MM.1S (cell line): ENCODE measurements around the gene KDELR1.
A peak's percentile ranks its signal among the peaks of the same experiment; 100 is the strongest.

ENCODE experiments used
- DNase-seq: peaks from one replicate; pipeline ENCODE4 v3.0.0-alpha.2; 2015
- H2AFZ ChIP-seq: fragments of 300-600 bp; sonication (generic); 2 replicates; pipeline ENCODE4 v1.6.0; 2016; ENCODE audit warnings: antibody characterized with exemption, low read length
- H3F3A ChIP-seq: fragments of 300-600 bp; sonication (generic); 2 replicates; pipeline ENCODE4 v1.6.1; 2016; ENCODE audit warnings: mild to moderate bottlenecking, antibody characterized with exemption, low read length, moderate library complexity, mixed read lengths; ENCODE audit not compliant: insufficient read depth
- H3K27ac ChIP-seq: fragments of 300-600 bp; sonication (generic); 2 replicates; pipeline ENCODE4 v1.5.1; 2016; ENCODE audit warnings: mild to moderate bottlenecking, low read length
- H3K27me3 ChIP-seq: fragments of 300-600 bp; sonication (generic); replicated peaks from 2 replicates; pipeline ENCODE4 v1.6.0; 2016; ENCODE audit warnings: low read length; ENCODE audit not compliant: insufficient read depth
- H3K36me3 ChIP-seq: fragments of 300-600 bp; sonication (generic); replicated peaks from 2 replicates; pipeline ENCODE4 v1.6.1; 2016; ENCODE audit warnings: mild to moderate bottlenecking, low read length, mixed read lengths; ENCODE audit not compliant: insufficient read depth
- H3K4me1 ChIP-seq: fragments of 300-600 bp; sonication (generic); 2 replicates; pipeline ENCODE4 v1.6.1; 2016; ENCODE audit warnings: low read length, mixed read lengths
- H3K4me2 ChIP-seq: fragments of 300-600 bp; sonication (generic); 2 replicates; pipeline ENCODE4 v1.6.0; 2016; ENCODE audit warnings: low read depth, low read length
- H3K4me3 ChIP-seq: fragments of 300-600 bp; sonication (generic); 2 replicates; pipeline ENCODE4 v1.5.1; 2016; ENCODE audit warnings: low read length, mixed read lengths
- H3K79me2 ChIP-seq: fragments of 300-600 bp; sonication (generic); 2 replicates; pipeline ENCODE4 v1.6.1; 2016; ENCODE audit warnings: mixed run types, low read length, mixed read lengths
- H3K9ac ChIP-seq: fragments of 300-600 bp; sonication (generic); 2 replicates; pipeline ENCODE4 v1.6.1; 2016; ENCODE audit warnings: low read length, mixed read lengths
- H3K9me2 ChIP-seq: fragments of 300-600 bp; sonication (generic); replicated peaks from 2 replicates; pipeline ENCODE4 v1.6.1; 2016; ENCODE audit warnings: mild to moderate bottlenecking, low read length, mixed read lengths; ENCODE audit not compliant: insufficient read depth
- H3K9me3 ChIP-seq: fragments of 300-600 bp; sonication (generic); replicated peaks from 2 replicates; pipeline ENCODE4 v1.6.1; 2016; ENCODE audit warnings: mild to moderate bottlenecking, low read length, mixed read lengths; ENCODE audit not compliant: insufficient read depth
- H4K20me1 ChIP-seq: fragments of 300-600 bp; sonication (generic); 2 replicates; pipeline ENCODE4 v1.6.1; 2016; ENCODE audit warnings: mild to moderate bottlenecking, low read length, moderate library complexity, mixed read lengths; ENCODE audit not compliant: insufficient read depth
- CTCF ChIP-seq: fragments of 300-600 bp; sonication (generic); IDR thresholded peaks from 2 replicates; pipeline ENCODE4 v1.5.1; 2016; ENCODE audit warnings: antibody characterized with exemption, low read length, mixed read lengths
- EZH2 ChIP-seq: fragments of 300-600 bp; sonication (generic); optimal IDR thresholded peaks from 2 replicates; pipeline ENCODE3; 2017; ENCODE audit warnings: low read depth, mild to moderate bottlenecking, antibody characterized with exemption, low read length, mixed read lengths
- EZH2phosphoT487 ChIP-seq: fragments of 300-600 bp; sonication (generic); IDR thresholded peaks from 2 replicates; pipeline ENCODE4 v1.6.1; 2018; ENCODE audit warnings: antibody characterized with exemption, low read length

Gene KDELR1

GRCh38 chr19:48382286-48382685 is 9.1 kb downstream of the KDELR1 start:
- H3K27ac ChIP-seq: peak overlapping the region; percentile 10; the same call in 1 of the 2 replicates

GRCh38 chr19:48381178-48381950 is 10.0 kb downstream of the KDELR1 start:
- Histone ChIP-seq H3K9me3 (no peaks in the 10 kb centered on the region), H4K20me1 (no peaks in the 10 kb centered on the region), H3K4me1 (peaks cover 57% of the 10 kb centered on the region), H3F3A (peaks cover 73% of the 10 kb centered on the region), H2AFZ (no peak overlapping the region), H3K27me3 (no peaks in the 10 kb centered on the region), H3K9ac (no peak overlapping the region), H3K9me2 (no peaks in the 10 kb centered on the region), H3K4me3 (no peak overlapping the region), H3K27ac (peak overlapping the region; percentile 21; the same call in 1 of the 2 replicates), H3K4me2 (no peak overlapping the region), H3K36me3 (peaks cover 13% of the 10 kb centered on the region; the same call in 1 of the 2 replicates), H3K79me2 (peaks cover 36% of the 10 kb centered on the region)
- DNase-seq: no peak
- no peak for TF ChIP-seq CTCF
- no peak for TF ChIP-seq EZH2
- no peak for TF ChIP-seq EZH2phosphoT487

More at GRCh38 chr19:48382286-48382685, 9.1 kb downstream of the KDELR1 start:
- no peak for DNase-seq
- Histone ChIP-seq H3F3A (peaks cover 76% of the 10 kb centered on the region), H3K79me2 (peaks cover 41% of the 10 kb centered on the region), H3K36me3 (peaks cover 13% of the 10 kb centered on the region; the same call in 1 of the 2 replicates), H3K9me2 (no peaks in the 10 kb centered on the region), H3K4me2 (no peak overlapping the region), H2AFZ (no peak overlapping the region), H3K4me3 (no peak overlapping the region), H3K4me1 (peaks cover 58% of the 10 kb centered on the region), H3K9ac (no peak overlapping the region), H4K20me1 (no peaks in the 10 kb centered on the region), H3K9me3 (no peaks in the 10 kb centered on the region), H3K27me3 (no peaks in the 10 kb centered on the region)
- TF ChIP-seq EZH2: no peak
- no peak for TF ChIP-seq EZH2phosphoT487
- no peak for TF ChIP-seq CTCF

- H3K36me3 ChIP-seq: peaks cover 12% of the 10 kb centered on the region; the same call in 1 of the 2 replicates
- peak overlapping the region; percentile 95 for H3K27ac ChIP-seq
- no peaks in the 10 kb centered on the region for H3K9me2 ChIP-seq
- DNase-seq: peak; percentile 73
- no peaks in the 10 kb centered on the region for H3K9me3 ChIP-seq
- H3F3A ChIP-seq: peaks cover 60% of the 10 kb centered on the region
- peak overlapping the region; percentile 7; the same call in 1 of the 2 replicates for H3K4me3 ChIP-seq
- no peaks in the 10 kb centered on the region for H3K27me3 ChIP-seq
- H2AFZ ChIP-seq: no peak overlapping the region
- TF ChIP-seq EZH2phosphoT487: no peak
- TF ChIP-seq CTCF: no peak
- no peak for TF ChIP-seq EZH2
- H3K4me2 ChIP-seq: peak overlapping the region; percentile 40; the same call in 1 of the 2 replicates
- H4K20me1 ChIP-seq: no peaks in the 10 kb centered on the region
- peaks cover 24% of the 10 kb centered on the region for H3K79me2 ChIP-seq
- H3K4me1 ChIP-seq: peaks cover 36% of the 10 kb centered on the region
- H3K9ac ChIP-seq: peak overlapping the region; percentile 40
Measured at GRCh38 chr19:48379058-48379457, 12.3 kb downstream of the KDELR1 start.
